ENCODE data around the gene TEPSIN. TPM values are rescaled to one million over a fixed set of nuclear protein-coding genes. Genes with fewer than 3 reads are reported as not detected.
A peak's percentile ranks its signal among the peaks of the same experiment; 100 is the strongest.

TEPSIN gene
- total and polyA plus RNA-seq, 2 of the 13 experiments (the other 11 are each of a cell fraction or from before 2014, with no cell fraction given): 16.1 to 18.8 TPM

DNA sequence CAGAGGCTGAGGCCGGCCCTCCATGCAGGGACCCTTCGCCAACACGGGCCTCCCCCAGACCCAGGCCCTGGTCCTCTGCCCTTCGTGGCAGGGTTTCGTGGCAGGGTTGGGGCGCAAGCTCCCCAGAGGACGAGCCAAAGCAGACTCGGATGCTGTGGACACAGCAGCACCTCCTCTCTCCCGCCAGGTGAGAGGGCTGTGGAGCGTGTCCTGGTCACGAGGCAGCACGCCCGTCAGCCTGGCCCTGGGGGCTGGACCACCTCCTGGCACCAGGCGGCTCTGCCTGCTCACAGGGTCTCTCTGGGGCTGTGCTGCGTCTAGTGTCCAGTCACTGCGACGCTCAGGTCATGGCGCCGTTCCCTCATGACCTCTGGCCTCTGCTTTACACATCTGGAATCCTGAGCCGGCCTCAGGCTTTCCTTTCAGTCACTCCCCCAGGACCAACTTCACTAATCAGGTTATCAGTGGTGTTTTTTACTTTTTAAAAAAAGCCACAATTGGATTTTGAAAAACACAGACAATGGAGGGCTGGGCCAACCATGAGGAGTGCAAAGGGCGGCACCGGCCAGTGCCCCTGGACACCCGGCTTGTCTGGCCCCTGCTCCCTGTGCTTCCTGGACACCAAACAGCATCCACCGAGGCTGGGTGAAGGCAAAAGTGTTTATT lies 5.6 kb upstream of the TEPSIN start (continued):
- TF ChIP-seq, protein P1, sequence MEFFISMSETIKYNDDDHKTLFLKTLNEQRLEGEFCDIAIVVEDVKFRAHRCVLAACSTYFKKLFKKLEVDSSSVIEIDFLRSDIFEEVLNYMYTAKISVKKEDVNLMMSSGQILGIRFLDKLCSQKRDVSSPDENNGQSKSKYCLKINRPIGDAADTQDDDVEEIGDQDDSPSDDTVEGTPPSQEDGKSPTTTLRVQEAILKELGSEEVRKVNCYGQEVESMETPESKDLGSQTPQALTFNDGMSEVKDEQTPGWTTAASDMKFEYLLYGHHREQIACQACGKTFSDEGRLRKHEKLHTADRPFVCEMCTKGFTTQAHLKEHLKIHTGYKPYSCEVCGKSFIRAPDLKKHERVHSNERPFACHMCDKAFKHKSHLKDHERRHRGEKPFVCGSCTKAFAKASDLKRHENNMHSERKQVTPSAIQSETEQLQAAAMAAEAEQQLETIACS (CRISPR knock-in tag; IDR thresholded peaks at IDR 0.05): no peak
- TF ChIP-seq DMTF1 (CRISPR knock-in tag; IDR thresholded peaks at IDR 0.05) (no peak), SOX6 (IDR thresholded peaks at IDR 0.05) (no peak), SOX6 (CRISPR knock-in tag; IDR thresholded peaks at IDR 0.05) (peak; percentile 74), DNMT1 (CRISPR knock-in tag; IDR thresholded peaks at IDR 0.05) (no peak), ZNF20 (CRISPR knock-in tag; IDR thresholded peaks at IDR 0.05) (no peak), NFE2L1 (CRISPR knock-in tag; IDR thresholded peaks at IDR 0.05; ENCODE audit: borderline replicate concordance) (no peak), ZNF3 (CRISPR knock-in tag; IDR thresholded peaks at IDR 0.05) (no peak), TFAP4 (IDR thresholded peaks at IDR 0.05; ENCODE audit: borderline replicate concordance, low read depth) (no peak), ZFP36L1 (CRISPR knock-in tag; IDR thresholded peaks at IDR 0.05) (no peak), ZFP62 (CRISPR knock-in tag; IDR thresholded peaks at IDR 0.05) (no peak), KMT2A (CRISPR knock-in tag; IDR thresholded peaks at IDR 0.05) (0 out of 2 replicates have a peak, but pooled peaks have one; percentile 23), THYN1 (CRISPR knock-in tag; IDR thresholded peaks at IDR 0.05; ENCODE audit: borderline replicate concordance, low read depth) (no peak), TAF1 (CRISPR knock-in tag; IDR thresholded peaks at IDR 0.05) (no peak), KDM6A (CRISPR knock-in tag; IDR thresholded peaks at IDR 0.05; ENCODE audit: low read depth) (no peak), ZNF451 (CRISPR knock-in tag; IDR thresholded peaks at IDR 0.05) (no peak; the same call in 1 of the 2 replicates), HCFC1 (IDR thresholded peaks at IDR 0.05; ENCODE audit: low read depth, low read length) (no peak), XBP1 (CRISPR knock-in tag; IDR thresholded peaks at IDR 0.05) (no peak), REXO4 (CRISPR knock-in tag; IDR thresholded peaks at IDR 0.05; ENCODE audit: borderline replicate concordance) (no peak), HOXA3 (CRISPR knock-in tag; IDR thresholded peaks at IDR 0.05) (peak; percentile 43), EZH2 (conservative IDR thresholded peaks at IDR 0.05; ENCODE audit: low read depth, low read length) (no peak), TRIM22 (IDR thresholded peaks at IDR 0.05) (no peak)
- TF ChIP-seq, protein P2, sequence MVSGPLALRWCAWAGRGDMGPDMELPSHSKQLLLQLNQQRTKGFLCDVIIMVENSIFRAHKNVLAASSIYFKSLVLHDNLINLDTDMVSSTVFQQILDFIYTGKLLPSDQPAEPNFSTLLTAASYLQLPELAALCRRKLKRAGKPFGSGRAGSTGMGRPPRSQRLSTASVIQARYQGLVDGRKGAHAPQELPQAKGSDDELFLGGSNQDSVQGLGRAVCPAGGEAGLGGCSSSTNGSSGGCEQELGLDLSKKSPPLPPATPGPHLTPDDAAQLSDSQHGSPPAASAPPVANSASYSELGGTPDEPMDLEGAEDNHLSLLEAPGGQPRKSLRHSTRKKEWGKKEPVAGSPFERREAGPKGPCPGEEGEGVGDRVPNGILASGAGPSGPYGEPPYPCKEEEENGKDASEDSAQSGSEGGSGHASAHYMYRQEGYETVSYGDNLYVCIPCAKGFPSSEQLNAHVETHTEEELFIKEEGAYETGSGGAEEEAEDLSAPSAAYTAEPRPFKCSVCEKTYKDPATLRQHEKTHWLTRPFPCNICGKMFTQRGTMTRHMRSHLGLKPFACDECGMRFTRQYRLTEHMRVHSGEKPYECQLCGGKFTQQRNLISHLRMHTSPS (CRISPR knock-in tag; IDR thresholded peaks at IDR 0.05; ENCODE audit: low read depth): no peak
- TF ChIP-seq, protein P3, sequence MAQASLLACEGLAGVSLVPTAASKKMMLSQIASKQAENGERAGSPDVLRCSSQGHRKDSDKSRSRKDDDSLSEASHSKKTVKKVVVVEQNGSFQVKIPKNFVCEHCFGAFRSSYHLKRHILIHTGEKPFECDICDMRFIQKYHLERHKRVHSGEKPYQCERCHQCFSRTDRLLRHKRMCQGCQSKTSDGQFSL (CRISPR knock-in tag; IDR thresholded peaks at IDR 0.05): no peak
